Fibroblast of pulmonary artery (primary cell): ENCODE measurements around the gene CACNA2D4.

Source experiments
- DNase-seq: peaks from one replicate; pipeline ENCODE4 v3.0.0-alpha.2; 2010; ENCODE audit warnings: low read depth
- H3K4me3 ChIP-seq: replicated peaks from 2 replicates; pipeline ENCODE4 v1.5.1; 2011; ENCODE audit warnings: low read depth, mild to moderate bottlenecking, control low read depth, low read length, moderate library complexity
- CTCF ChIP-seq: IDR thresholded peaks from 2 replicates; pipeline ENCODE4 v1.5.1; 2011; ENCODE audit warnings: mild to moderate bottlenecking, control low read depth, low read length, inconsistent platforms; ENCODE audit errors: missing control alignments

Gene CACNA2D4

GRCh38 chr12:1853716-1854115, 64.7 kb downstream of the CACNA2D4 start:
- TF ChIP-seq CTCF, result no peak

GRCh38 chr12:1852076-1852475, 66.4 kb downstream of the CACNA2D4 start:
- no peak for TF ChIP-seq CTCF
- H3K4me3 ChIP-seq, result no peak overlapping the region
- DNase-seq, result no peak

More at GRCh38 chr12:1853716-1854115, 64.7 kb downstream of the CACNA2D4 start:
- DNase-seq, result no peak
- H3K4me3 ChIP-seq, result no peak overlapping the region

GRCh38 chr12:1851151-1851701, 67.2 kb downstream of the CACNA2D4 start:
- no peak for TF ChIP-seq CTCF
- H3K4me3 ChIP-seq, result no peak overlapping the region
- peak; percentile 67 for DNase-seq

- no peak overlapping the region for H3K4me3 ChIP-seq
- TF ChIP-seq CTCF, result no peak
- no peak for DNase-seq
Observed at GRCh38 chr12:1848745-1849144, 69.7 kb downstream of the CACNA2D4 start.

GRCh38 chr12:1848146-1848545, 70.3 kb downstream of the CACNA2D4 start:
- no peak overlapping the region for H3K4me3 ChIP-seq
- TF ChIP-seq CTCF, result no peak
- no peak for DNase-seq

GRCh38 chr12:1847411-1847810, 71.0 kb downstream of the CACNA2D4 start:
- TF ChIP-seq CTCF, result no peak
- H3K4me3 ChIP-seq, result no peak overlapping the region
- DNase-seq, result no peak
